Measurements from ENCODE around the gene CYSRT1.
"Not testable (repeated sequence)": the region's sequence is repeated elsewhere in the genome, so short reads cannot be mapped to it uniquely, and the experiment has no call there.

Gene CYSRT1

DNA sequence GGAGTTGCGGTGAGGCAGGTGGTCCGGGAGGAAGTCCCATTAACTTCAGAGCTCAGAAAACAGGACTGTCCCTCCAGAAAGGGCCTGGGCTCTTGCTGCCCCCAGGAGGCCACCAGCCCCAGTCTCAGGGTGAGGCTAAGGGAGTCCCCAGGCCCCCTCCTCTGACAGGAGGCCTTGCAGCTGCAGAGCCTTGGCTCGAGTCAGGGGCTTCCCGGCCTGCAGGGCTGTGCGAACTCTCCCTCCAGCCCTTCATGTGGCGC lies 22.9 kb downstream of the CYSRT1 start:
- no peak for DNase-seq (ENCODE audit: low read depth in 1 of 2, low spot score in 1 of 2)

DNA sequence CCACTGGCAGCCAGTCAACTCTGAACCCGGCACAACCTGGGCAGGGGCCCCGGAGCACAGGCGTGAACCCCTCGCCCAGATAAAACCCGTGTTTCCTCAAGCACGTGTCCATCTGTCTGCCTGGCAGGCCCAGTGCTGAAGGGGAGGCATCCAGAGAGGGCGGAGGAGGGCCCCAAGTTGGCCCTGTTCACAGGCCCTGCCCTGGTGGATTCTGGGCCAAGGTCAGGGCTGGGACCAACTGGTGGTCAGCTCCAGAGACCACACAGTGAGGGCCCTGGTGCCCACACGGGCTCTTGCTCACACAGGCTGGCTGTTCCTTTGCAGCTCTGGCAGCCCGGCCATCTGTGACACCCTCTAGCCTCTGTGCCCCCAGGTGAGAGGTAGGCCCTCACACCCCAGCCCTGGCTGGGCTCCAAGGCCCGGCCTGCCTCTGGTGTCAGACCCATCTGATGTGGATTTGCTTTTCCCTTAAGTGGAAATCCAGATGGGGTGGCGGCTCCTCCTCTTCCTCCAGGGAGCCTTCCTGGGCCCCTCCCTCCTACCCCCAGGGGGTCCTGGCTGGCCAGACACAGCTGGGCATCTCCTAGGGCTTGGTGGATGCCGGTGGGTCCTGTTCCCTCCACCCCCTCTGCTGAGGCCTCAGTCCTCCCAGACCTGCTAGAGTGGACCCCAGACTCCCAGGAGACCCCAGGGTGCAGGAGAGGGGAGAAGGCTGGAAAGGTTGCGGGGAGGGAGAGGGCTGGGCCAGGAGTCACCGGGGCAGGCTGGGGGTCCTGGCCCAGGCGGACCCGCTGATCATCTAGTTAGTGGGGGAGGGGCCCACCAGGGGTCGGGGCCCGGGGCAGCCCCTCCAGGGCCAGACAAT lies 25.6 kb downstream of the CYSRT1 start:
- DNase-seq (ENCODE audit: low read depth in 1 of 2, low spot score in 1 of 2), result no peak

DNA sequence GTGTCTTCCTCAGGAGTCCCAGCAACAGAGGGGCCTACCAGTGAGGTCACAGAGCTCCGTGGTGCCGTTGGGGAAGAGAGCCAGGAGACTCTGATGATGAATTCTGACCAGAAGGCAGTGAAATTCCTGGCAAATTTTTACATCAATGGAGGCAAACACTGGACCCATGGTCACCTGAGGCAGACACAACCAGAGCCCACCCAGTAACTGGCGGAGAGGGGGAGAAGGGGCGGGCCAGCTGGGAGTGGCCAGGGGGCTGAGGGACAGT lies 26.2 kb downstream of the CYSRT1 start, which contains the start of gene STPG3:
Gene STPG3 (plus strand): TSS at position 93 of the 268 bp plus-strand sequence. CDS start 1 bp downstream, at position 94.
- no peak for DNase-seq (ENCODE audit: low read depth in 1 of 2, low spot score in 1 of 2)

DNA sequence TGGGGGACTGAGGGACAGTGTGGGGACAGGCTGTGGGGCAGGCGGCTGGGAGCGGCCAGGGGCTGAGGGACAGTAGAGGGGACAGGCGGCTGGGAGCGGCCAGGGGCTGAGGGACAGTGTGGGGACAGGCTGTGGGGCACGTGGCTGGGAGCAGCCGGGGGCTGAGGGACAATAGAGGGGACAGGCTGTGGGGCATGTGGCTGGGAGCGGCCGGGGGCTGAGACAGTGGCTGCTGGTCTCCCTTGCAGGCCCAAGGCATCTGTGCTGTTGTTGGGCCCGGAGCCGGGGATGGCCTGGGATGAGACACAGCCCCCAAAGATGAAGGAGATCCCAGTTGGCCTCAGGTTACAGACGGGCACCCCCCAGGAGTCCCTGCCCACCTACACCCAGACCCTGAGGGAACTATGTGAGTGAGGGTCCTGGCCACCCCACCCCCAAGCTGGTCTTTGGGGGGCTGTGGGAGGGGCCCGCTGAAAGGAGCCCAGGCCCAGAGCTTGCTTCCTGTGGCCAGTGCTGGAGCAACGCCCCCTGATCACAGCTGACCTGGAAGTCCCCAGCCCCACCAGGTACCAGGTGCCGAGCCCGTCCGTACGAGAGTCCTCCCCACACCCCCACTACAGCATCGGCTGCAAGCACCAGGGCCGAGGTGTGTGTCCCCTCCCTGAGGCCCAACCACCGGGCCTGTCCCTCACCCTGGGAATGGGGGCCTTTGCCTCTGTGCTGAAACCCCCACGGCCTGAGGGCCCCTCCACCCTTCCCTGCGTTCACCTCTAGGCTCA lies 26.7 kb downstream of the CYSRT1 start:
- DNase-seq (ENCODE audit: low read depth in 1 of 2, low spot score in 1 of 2), result no peak

DNA sequence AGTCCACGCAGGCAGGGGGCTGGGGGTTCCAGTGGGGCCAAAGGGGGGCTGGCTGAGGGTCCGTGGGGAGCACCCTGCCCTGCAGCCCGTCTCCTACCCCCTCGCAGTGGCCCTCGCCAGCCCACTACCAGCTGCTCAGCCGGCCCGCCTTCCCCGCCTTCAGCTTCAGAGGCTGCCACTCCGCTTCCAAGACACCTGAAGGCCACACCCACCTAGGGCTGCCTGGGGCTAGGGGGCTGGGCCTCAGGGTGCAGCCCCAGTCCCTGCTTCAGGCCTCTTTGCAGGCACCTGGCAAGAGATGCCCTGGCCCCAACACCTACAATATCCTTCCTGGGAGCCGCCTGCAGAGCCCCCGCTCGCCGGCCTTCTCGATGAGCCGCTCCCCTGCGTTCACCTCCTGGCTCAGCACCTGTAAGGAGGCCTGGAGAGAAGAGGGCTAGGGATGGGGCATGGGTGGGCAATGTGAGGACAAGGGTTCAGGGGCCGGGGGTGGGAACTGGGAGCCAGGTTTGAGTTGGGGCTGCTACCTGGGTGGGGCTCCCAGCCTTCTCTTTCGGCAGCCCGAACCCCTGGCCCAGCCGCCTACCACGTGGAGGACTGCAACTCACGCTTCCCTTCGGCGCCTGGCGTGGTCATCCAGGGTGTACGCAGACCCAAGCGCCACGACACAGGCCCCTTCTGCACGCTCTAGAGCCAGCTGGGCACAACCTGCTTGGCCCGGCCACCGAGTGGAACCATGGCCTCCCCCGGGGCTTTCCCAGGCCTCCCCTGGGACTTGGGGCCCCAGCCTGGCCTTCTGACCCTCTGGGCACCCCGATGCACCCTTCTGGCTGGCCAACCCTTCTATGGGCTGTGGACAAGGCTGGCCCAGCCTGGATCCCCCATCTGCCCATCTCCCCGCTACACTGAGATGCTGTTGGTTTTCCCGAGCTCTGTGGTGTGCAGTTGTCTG lies 27.9 kb downstream of the CYSRT1 start:
- no peak for DNase-seq (ENCODE audit: low read depth in 1 of 2, low spot score in 1 of 2)

DNA sequence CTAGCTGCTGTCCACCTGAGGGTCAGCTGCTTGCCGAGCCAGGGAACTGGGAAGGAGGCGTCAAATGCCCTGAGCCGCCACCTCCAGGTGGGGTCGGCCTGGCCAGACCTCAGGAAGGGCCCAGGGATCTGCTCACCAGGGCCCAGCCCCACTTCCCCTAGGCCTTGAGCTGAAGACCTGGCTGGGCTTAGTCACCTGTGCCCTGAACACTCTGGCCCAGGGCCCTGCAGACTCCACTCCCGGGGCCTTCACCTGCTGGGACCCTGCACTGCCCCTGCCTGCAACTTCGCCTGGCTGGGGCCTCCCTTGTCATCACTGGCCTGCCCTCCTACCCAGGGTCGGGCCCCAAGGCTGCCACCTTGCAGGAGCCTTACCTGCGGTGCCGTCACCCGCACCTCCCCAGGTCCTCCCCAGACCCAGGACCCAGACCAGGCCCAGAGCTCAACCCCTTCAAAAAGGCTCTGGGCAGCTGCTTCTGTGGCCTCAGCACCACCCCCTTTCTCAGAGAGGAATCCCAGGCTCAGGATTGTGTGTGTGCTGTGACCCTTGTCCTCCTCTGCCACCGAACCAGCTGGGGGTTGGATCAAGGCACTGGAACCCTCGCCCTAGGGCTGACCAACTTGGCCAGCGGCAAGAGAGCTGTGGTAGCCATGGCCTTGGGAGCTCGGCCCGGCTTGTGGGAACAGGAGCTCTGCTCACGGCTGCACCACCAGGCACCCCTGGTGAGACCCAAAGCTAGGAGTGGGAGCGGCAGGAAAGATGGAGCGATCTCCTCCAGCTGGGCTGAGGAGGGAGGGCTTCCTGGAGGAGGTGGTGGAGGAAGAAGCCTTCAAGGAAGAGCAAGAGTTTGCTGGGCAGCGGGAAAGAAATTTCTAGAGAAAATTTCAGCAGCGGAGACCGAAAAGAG lies 29.0 kb downstream of the CYSRT1 start:
- no peak for DNase-seq (ENCODE audit: low read depth in 1 of 2, low spot score in 1 of 2)

DNA sequence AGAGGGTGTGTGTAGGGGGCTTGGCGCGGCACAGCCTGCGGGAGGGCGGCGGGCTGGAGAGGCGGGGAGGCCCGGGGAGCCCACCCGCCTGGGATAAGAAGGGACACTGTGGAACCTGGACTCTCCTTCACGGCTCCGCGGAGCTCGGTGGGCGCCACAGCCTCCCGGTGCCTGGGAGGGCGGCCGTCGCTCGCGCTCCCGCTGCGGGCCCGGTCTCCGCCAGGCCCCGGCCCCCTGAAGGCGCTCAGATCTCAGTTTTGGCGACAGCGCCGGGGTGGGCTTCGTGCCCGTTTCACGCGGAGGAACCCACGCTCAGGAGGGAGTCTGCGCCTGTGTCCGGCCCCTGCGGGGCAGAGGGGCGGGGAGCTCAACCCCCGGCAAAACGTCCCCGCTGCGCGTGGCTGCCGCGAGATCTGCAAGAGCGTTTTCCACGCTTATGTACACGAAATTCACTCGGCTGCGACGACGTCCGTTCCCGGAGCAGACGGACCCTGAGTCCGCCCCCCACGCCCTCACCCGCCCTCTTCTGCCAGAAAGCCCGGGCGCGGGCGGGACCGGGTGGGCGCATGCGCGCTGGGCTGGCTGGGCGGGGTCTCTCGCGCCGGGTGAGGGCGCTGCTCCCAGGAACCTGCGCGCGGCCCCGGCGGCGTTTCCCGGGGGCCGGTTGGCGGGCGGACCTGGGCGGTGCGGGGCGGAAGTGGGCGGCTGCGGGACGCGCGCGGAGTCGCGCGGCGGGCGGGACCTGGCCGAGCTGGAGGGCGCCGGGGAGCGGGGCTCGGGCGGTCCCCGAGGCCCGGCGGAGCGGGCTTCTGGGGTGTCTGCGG lies 29.9 kb downstream of the CYSRT1 start, which contains the start of gene NELFB:
Gene NELFB (plus strand): TSS at position 704 of the 824 bp plus-strand sequence.
- DNase-seq (ENCODE audit: low read depth in 1 of 2, low spot score in 1 of 2), result peak; percentile 96 to 99

DNA sequence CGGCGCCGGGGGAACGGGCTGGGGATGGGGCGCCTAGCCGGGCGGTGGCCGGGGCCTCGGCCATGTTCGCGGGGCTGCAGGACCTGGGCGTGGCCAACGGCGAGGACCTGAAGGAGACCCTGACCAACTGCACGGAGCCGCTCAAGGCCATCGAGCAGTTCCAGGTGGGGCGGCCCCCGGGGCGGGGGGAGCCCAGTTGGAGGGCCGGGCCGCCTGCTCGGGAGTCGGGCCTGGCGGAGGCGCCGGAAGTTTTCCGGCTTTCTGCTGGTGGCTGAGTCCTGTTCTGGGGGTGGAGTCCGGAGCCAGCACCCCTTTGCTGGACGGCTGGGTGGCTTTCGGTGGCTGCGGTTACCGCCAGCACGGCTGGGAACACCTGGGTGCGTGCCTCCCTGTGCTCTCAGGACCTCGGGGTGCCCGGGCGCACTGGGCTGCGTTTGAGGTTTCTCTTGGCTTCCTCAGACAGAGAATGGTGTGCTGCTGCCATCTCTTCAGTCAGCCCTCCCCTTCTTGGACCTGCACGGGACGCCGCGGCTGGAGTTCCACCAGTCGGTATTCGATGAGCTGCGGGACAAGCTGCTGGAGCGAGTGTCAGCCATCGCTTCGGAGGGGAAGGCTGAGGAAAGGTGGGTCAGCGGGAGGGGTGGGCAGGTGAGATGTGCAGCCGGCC lies 30.6 kb downstream of the CYSRT1 start:
- DNase-seq (ENCODE audit: low read depth in 1 of 2, low spot score in 1 of 2), result no peak

DNA sequence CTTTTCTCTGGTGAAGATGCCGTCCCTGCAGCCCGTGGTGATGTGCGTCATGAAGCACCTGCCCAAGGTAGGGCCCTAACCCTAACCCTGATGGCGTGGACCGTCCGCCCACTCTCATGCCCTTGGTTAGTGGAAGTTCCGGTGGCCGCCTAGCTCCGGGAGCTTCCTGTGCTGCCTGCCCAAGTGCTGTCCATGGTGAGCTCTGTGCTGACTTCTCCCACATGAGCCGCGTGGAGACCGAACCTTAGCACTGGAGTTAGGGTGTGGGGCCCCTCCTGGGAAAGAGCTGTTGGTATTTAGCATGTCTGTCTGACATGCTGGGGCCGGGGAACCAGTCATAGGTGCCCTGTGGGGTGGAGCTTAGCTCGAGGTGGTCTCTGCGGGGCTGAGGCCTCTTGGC lies 31.4 kb downstream of the CYSRT1 start:
- no peak for DNase-seq (ENCODE audit: low read depth in 1 of 2, low spot score in 1 of 2)

DNA sequence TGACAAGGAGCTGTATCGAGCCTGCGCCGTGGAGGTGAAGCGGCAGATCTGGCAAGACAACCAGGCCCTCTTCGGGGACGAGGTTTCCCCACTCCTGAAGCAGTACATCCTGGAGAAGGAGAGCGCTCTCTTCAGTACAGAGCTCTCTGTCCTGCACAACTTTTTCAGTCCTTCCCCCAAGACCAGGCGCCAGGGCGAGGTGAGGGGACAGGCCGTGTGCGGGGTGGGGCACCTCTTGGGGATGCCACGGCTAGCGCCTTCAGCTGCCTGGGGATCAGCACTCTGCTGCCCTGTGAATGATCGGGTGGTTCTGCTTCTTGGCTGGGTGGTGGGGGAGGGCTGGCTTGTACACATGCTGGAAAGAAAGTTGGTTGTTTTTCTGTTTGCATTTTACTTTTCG lies 31.9 kb downstream of the CYSRT1 start:
- DNase-seq (ENCODE audit: low read depth in 1 of 2, low spot score in 1 of 2), result no peak

DNA sequence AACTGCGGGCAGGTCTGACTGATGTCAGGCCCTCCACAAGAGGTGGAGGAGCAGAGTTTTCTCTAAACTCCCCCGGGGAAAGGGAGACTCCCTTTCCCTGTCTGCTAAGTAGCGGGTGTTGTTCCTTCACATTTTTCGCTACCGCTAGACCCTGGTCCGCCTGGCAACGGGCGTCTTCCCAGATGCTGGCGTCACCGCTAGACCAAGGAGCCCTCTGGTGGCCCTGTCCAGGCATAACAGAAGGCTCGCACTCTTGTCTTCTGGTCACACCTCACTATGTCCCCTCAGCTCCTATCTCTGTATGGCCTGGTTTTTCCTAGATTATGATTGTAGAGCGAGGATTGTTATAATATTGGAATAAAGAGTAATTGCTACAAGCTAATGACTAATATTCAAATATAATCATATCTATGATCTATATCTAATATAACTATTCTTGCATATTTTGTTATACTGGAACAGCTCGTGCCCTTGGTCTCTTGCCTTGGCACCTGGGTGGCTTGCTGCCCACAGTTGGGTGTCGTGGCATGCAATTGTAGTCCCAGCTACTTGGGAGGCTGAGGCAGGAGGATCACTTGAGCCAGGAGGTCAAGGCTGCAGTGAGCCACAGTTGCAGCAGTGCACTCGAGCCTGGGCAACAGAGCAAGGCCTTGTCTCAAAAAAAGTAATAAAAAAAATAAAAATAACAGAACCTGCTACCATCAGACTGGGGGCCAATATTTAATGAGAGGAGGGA lies 37.4 kb downstream of the CYSRT1 start:
- not testable (repeated sequence) for DNase-seq (ENCODE audit: low read depth in 1 of 2, low spot score in 1 of 2)

DNA sequence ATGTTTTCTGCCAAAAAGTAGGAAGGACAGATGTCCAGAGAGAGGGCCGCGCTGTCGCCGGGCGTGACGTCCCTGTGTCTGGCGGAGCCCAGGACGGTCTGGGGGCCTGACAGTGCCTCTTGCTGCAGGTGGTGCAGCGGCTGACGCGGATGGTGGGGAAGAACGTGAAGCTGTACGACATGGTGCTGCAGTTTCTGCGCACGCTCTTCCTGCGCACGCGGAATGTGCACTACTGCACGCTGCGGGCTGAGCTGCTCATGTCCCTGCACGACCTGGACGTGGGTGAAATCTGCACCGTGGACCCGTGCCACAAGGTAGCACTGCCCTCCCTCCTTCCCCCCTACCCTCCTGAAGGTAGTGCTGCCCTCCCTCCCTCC lies 37.9 kb downstream of the CYSRT1 start:
- DNase-seq (ENCODE audit: low read depth in 1 of 2, low spot score in 1 of 2), result no peak

DNA sequence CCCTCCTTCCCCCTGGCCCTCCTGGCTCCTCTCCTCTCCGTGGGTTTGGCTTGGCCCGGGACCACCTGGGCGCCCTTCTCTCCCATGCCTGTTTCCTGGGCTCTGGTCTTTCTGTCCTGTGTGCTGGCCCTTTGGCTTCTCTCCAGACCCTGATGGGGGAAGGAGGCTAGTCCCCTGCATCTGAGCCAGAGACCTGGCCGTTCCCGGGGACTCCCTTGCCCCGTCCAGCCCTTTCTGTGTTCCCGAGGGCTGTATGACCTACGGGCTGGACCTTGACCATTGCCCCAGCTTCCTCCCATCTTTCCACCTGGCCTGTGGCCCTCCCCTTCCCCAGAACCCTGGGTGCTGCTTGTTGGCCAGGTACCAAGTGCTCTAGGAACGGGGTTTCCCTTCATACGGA lies 38.5 kb downstream of the CYSRT1 start:
- DNase-seq (ENCODE audit: low read depth in 1 of 2, low spot score in 1 of 2), result no peak

DNA sequence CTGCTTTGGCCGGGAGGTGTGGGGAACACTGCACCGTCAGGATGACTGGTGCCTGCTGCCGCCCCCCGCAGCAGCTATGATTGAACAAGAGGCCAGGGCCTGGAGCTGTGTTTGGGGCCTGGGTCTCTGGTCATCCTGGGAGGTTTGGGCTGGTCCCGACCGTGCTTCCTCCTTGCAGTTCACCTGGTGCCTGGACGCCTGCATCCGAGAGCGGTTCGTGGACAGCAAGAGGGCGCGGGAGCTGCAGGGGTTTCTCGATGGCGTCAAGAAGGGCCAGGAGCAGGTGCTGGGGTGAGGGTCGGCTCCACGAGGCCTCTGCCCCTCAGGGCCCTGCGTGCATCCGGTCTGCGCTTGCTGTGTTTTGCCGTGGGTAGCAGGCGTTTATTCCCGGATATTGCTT lies 39.1 kb downstream of the CYSRT1 start:
- DNase-seq (ENCODE audit: low read depth in 1 of 2, low spot score in 1 of 2), result no peak

DNA sequence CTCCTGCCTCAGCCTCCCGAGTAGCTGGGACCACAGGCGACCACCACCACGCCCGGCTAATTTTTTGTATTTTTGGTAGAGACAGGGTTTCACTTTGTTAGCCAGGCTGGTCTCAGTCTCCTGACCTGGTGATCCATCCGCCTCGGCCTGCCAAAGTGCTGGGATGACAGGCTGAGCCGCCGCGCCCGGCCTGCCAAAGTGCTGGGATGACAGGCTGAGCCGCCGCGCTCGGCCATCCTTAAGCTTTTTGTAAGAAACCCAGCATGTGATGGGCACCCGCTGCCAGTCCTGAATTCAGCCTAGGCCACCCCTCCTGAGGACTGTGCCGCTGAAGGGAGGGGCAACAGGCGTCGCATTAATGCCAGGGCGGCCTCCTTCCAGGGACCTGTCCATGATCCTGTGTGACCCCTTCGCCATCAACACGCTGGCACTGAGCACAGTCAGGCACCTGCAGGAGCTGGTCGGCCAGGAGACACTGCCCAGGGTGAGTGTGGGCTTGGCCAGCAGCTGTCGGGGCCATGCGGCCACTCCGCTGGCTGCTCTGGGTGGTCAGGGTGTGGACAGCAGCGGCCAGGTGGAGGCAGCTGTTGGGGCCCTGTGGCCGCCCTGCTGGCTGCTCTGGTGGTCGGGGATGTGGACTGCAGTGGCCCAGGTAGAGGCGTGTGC lies 40.7 kb downstream of the CYSRT1 start:
- DNase-seq (ENCODE audit: low read depth in 1 of 2, low spot score in 1 of 2), result no peak

DNA sequence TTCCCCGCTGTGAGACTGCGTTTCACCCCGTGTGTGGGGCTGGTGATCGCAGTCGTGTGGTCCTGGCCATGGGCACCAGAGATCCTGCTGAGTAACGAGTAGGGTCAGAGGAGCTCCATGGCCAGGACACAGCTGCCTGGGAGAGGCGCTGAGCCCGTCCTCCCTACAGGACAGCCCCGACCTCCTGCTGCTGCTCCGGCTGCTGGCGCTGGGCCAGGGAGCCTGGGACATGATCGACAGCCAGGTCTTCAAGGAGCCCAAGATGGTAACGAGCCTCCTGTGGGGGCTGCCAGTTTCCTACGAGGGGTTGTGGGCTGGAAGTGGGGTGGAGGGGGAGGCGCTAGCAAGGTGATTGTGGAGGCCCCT lies 41.2 kb downstream of the CYSRT1 start:
- DNase-seq (ENCODE audit: low read depth in 1 of 2, low spot score in 1 of 2), result no peak

DNA sequence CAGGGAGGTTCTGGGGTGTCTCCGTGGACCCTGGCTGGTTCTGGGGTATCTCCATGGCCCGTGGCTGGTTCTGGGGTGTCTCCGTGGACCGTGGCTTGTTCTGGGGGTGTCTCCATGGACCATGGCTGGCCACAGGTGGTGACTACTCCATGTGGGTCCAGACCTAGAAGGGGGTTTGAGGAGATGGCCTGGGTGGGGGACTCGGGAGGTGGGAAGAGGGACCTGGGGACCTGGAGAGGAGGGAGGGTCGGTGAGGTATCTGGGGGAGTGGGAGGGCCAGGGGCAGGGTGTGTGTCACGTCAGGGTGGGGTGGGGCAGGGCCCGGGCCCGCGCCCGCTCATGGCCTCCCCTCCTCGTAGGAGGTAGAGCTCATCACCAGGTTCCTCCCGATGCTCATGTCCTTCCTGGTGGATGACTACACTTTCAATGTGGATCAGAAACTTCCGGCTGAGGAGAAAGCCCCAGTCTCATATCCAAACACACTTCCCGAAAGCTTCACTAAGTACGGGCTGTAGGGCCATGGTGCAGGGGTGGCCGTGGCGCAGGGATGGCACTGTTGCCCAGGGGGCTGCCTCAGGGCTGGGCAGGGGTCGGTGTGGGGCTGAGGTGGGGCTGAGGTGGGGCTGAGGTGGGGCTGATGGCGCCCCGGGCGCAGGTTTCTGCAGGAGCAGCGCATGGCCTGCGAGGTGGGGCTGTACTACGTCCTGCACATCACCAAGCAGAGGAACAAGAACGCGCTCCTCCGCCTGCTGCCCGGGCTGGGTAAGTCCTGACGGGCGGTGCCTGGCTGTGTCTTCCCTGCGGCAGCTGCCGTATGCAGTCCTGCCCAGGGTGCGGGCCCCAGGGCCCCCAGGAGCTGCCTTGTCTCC lies 41.8 kb downstream of the CYSRT1 start:
- no peak for DNase-seq (ENCODE audit: low read depth in 1 of 2, low spot score in 1 of 2)

All from stimulated activated CD4-positive, alpha-beta T cell treated with anti-CD3 and anti-CD28 coated beads, Interleukin-15, amount 100 ng/mL, for 1 hour (primary cell).